NCI-H1092 (cell line): ENCODE measurements around the gene GDPD4.

Source experiments
- DNase-seq: peaks from one replicate; lab custom pipeline; 2025; lab: John Stamatoyannopoulos, UW

Gene GDPD4

GRCh38 chr11:77204754-77205466, 96.6 kb downstream of the GDPD4 start:
- DNase-seq = no peak

GRCh38 chr11:77203901-77204753, 97.4 kb downstream of the GDPD4 start:
- DNase-seq = no peak

GRCh38 chr11:77202941-77203900, 98.3 kb downstream of the GDPD4 start:
- no peak for DNase-seq

- no peak for DNase-seq
Observed at GRCh38 chr11:77201991-77202841, 99.3 kb downstream of the GDPD4 start.

- DNase-seq = no peak
Observed at GRCh38 chr11:77201370-77201769, 100.1 kb downstream of the GDPD4 start.

- no peak for DNase-seq
Observed at GRCh38 chr11:77200351-77201268, 100.9 kb downstream of the GDPD4 start.

- no peak for DNase-seq
Observed at GRCh38 chr11:77199137-77199745, 102.2 kb downstream of the GDPD4 start.

GRCh38 chr11:77198440-77198849, 103.0 kb downstream of the GDPD4 start:
- no peak for DNase-seq

- no peak for DNase-seq
Observed at GRCh38 chr11:77197626-77198320, 103.7 kb downstream of the GDPD4 start.

GRCh38 chr11:77196961-77197360, 104.5 kb downstream of the GDPD4 start:
- DNase-seq = no peak

GRCh38 chr11:77195071-77195755, 106.3 kb downstream of the GDPD4 start:
- no peak for DNase-seq

GRCh38 chr11:77193911-77194830, 107.3 kb downstream of the GDPD4 start:
- no peak for DNase-seq

GRCh38 chr11:77193167-77193566, 108.3 kb downstream of the GDPD4 start:
- no peak for DNase-seq

GRCh38 chr11:77191823-77192495, 109.5 kb downstream of the GDPD4 start:
- DNase-seq = peak; percentile 62

GRCh38 chr11:77191429-77191822, 110.1 kb downstream of the GDPD4 start:
- no peak for DNase-seq

- DNase-seq = no peak
Observed at GRCh38 chr11:77190331-77191075, 111.0 kb downstream of the GDPD4 start.
